Gastrocnemius medialis (tissue), 4 donors: ENCODE data around the gene SMC1B. TPM values are rescaled to one million over a fixed set of nuclear protein-coding genes. Genes with fewer than 3 reads are reported as not detected.
"Not testable (repeated sequence)": the region's sequence is repeated elsewhere in the genome, so short reads cannot be mapped to it uniquely, and the experiment has no call there.

Experiments
- ATAC-seq, 2 donors: fragments of 150-250 bp; one replicate each; pipeline ENCODE4 v1.9.1; 2016
- DNase-seq, 2 donors: peaks; one replicate each; pipeline ENCODE4 v3.0.0-alpha.2; 2019
- H3K27ac ChIP-seq, 4 donors: fragments of 200-600 bp; sonication (generic); 1 replicate in 1 of 4; 2 replicates in 3 of 4; pipeline ENCODE4 v1.5.1; 2016 to 2018; ENCODE audit warnings: mild to moderate bottlenecking in 2 of 4, moderate library complexity in 1 of 4
- H3K27me3 ChIP-seq, 3 donors: fragments of 200-600 bp; sonication (generic) in 2 of 3; 1 replicate in 1 of 3; 2 replicates in 2 of 3; pipeline versions ENCODE4 v1.5.1 to v1.6.0; 2016 to 2019; ENCODE audit warnings: mild to moderate bottlenecking in 1 of 3, moderate library complexity in 1 of 3
- H3K36me3 ChIP-seq, 2 donors: fragments of 200-600 bp; sonication (generic) in 1 of 2; one replicate each; pipeline ENCODE4 v1.5.1; 2017 to 2018
- H3K4me1 ChIP-seq, 2 donors: fragments of 200-600 bp; sonication (generic) in 1 of 2; one replicate each; pipeline ENCODE4 v1.5.1; 2016 to 2017; ENCODE audit warnings: mild to moderate bottlenecking in 2 of 2
- H3K4me3 ChIP-seq, 4 donors: fragments of 200-600 bp; sonication (generic) in 3 of 4; 1 replicate in 1 of 4; 2 replicates in 3 of 4; pipeline ENCODE4 v1.5.1; 2016 to 2019; ENCODE audit warnings: mild to moderate bottlenecking in 2 of 4
- H3K9me3 ChIP-seq, 3 donors: fragments of 200-600 bp; sonication (generic) in 2 of 3; 1 replicate in 1 of 3; 2 replicates in 2 of 3; pipeline ENCODE4 v1.5.1; 2016 to 2019
- CTCF ChIP-seq, 5 experiments: fragments of 450-650 bp in 3 of 5; fragments of 200-600 bp in 2 of 5; sonication (generic) in 2 of 5; IDR thresholded peaks in 4 of 5; conservative IDR thresholded peaks in 1 of 5; 1 replicate in 4 of 5; 2 replicates in 1 of 5; pipeline ENCODE4 v1.5.1; 2016 to 2019; ENCODE audit warnings: antibody characterized with exemption in 5 of 5, mild to moderate bottlenecking in 3 of 5, moderate library complexity in 3 of 5
- POLR2A ChIP-seq, 2 donors: fragments of 450-650 bp; IDR thresholded peaks; one replicate each; pipeline ENCODE4 v1.6.1; 2017; ENCODE audit warnings: antibody characterized with exemption in 2 of 2, mild to moderate bottlenecking in 2 of 2, moderate library complexity in 2 of 2
- in situ Hi-C, 4 donors: fragments of 200-750 bp; cut with MboI; loops; one replicate each; pipeline versions ENCODE4 v1.15.0 to v1.8.0; 2017; ENCODE audit warnings: low sequenced_read_pairs in 4 of 4
- intact Hi-C: fragments of 100-400 bp; cut with DNase I; formaldehyde crosslinking; loops from one replicate; pipeline ENCODE4 v1.15.1; 2023; ENCODE audit warnings: low total_unique reads
- total RNA-seq, 4 donors: library from RNA; depleted of rRNA; stranded (reverse); fragments of >200 nt; gene quantifications; one replicate each; pipeline versions ENCODE4 v1.1.0 to v1.2.3, GENCODE V29; 2016

SMC1B gene
- total RNA-seq, 4 donors from 2014 or later, result not detected

GRCh38 chr22:45366713-45367112, 46.7 kb downstream of the SMC1B start:
- in situ Hi-C loops, result no loop called here

DNA sequence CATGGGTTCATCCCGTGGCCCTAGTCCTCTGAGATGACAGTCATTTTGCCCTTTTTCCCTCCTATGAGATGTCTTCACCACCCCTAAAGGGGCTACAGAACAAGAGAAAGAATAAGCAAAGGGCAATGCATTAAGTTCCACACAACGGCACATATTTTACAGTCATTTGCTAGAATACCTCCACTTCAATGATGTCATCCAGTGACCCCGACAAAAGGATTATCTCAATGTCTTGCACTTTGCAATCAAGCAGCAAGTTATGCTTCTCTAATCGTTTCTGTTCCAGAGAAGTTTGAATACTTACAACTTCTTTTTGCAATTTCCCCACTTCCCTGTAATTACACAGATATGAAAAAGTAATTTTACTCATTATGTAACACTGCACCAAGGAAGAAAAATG, 53.8 kb downstream of the SMC1B start:
- Histone ChIP-seq H3K36me3 (no peaks in the 10 kb centered on the region), H3K4me3 (no peak overlapping the region), H3K9me3 (no peaks in the 10 kb centered on the region), H3K4me1 (no peaks in the 10 kb centered on the region), H3K27me3 (peaks cover 2 to 14% (median 7%) of the 10 kb centered on the region in 3 donors), H3K27ac (no peak overlapping the region)
- intact Hi-C loops, result no loop called here
- DNase-seq (no peak), ATAC-seq (no peak)
- no peak for TF ChIP-seq POLR2A (IDR thresholded peaks at IDR 0.05)
- no peak for TF ChIP-seq CTCF (IDR thresholded peaks at IDR 0.05 in 4 of 5, conservative IDR thresholded peaks at IDR 0.05 in 1 of 5)
- in situ Hi-C loops, result no loop called here

More at GRCh38 chr22:45366713-45367112, 46.7 kb downstream of the SMC1B start:
- intact Hi-C loops, result no loop called here
- Histone ChIP-seq H3K27ac (no peak overlapping the region), H3K9me3 (no peaks in the 10 kb centered on the region), H3K4me3 (no peak overlapping the region), H3K27me3 (peaks cover 0 to 9% (median 8%) of the 10 kb centered on the region in 3 donors), H3K36me3 (no peaks in the 10 kb centered on the region), H3K4me1 (no peaks in the 10 kb centered on the region)
- TF ChIP-seq CTCF (IDR thresholded peaks at IDR 0.05 in 4 of 5, conservative IDR thresholded peaks at IDR 0.05 in 1 of 5) (no peak), POLR2A (IDR thresholded peaks at IDR 0.05) (no peak)
- DNase-seq (no peak), ATAC-seq (no peak)

DNA sequence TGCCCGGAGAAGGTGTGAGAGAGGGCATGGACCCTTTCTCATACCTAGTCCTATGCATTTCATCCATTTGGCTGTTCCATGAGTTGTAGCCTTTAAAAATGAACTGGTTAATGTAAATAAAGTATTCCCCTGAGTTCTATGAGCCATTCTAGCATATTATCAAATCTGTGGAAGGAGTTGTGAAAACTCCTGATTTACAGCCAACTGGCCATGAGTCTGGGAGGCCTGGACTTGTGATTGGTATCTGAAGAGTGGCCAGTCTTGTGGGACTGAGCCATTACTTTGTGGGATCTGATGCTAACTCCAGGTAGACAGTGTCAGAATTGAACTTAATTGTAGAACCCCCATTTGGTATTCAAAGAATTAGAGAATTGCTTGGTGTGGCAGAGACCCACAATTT, 55.3 kb downstream of the SMC1B start:
- ATAC-seq, result no peak
- no peak overlapping the region for H3K27ac ChIP-seq
- in situ Hi-C loops, result no loop called here
- H3K4me1 ChIP-seq, result no peaks in the 10 kb centered on the region
- no peaks in the 10 kb centered on the region for H3K36me3 ChIP-seq
- DNase-seq, result no peak
- H3K4me3 ChIP-seq, result no peak overlapping the region
- no peaks in the 10 kb centered on the region for H3K9me3 ChIP-seq
- intact Hi-C loops, result no loop called here
- TF ChIP-seq CTCF (IDR thresholded peaks at IDR 0.05 in 4 of 5, conservative IDR thresholded peaks at IDR 0.05 in 1 of 5) (no peak), POLR2A (IDR thresholded peaks at IDR 0.05) (no peak)
- H3K27me3 ChIP-seq, result peaks cover 2 to 12% (median 7%) of the 10 kb centered on the region in 3 donors

DNA sequence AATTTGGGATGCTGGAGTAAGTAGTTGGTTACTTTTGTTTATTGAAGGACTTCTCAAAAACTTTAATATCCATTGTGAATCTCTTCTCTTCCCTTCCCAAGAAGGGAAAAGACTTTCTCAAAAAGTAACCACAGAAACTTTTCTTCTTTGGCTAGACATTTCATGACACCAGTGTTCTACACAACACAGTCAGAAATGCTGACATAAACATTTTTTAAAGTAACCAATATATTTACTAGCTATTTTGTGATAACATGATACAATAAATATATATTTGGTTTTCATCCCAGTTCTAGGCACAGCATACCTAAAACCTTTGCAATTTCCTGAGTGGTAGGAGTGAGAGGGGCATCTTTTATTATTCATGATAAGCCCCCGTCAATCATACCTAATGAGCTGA, 55.9 kb downstream of the SMC1B start:
- TF ChIP-seq CTCF (IDR thresholded peaks at IDR 0.05 in 4 of 5, conservative IDR thresholded peaks at IDR 0.05 in 1 of 5) (no peak), POLR2A (IDR thresholded peaks at IDR 0.05) (no peak)
- H3K9me3 ChIP-seq, result no peaks in the 10 kb centered on the region
- H3K36me3 ChIP-seq, result no peaks in the 10 kb centered on the region
- no peak overlapping the region for H3K27ac ChIP-seq
- intact Hi-C loops, result no loop called here
- in situ Hi-C loops, result no loop called here
- DNase-seq (no peak), ATAC-seq (no peak)
- no peak overlapping the region for H3K4me3 ChIP-seq
- H3K27me3 ChIP-seq, result peaks cover 2 to 9% (median 7%) of the 10 kb centered on the region in 3 donors
- H3K4me1 ChIP-seq, result peaks cover 0 to 3% of the 10 kb centered on the region in 2 donors

DNA sequence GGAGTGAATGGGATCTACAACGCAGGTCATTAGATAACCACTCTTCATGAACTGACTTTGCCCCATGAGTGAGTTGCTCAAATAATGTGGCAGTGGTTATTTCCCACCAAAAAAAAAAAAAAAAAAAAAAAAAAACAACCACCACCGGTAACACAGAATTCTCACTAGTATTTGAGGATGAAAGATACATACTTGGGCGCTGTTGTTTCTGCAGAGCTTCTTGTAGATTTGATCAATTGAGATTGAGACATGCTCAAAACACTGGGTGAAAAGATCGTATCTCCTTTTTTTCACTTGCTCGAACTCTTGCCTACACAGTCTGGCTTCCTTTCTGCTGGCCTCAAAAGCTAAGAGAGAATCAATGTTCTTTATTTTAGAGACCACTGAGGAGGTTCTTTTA, 59.6 kb downstream of the SMC1B start:
- Histone ChIP-seq H3K4me1 (peaks cover 0 to 4% of the 10 kb centered on the region in 2 donors), H3K4me3 (no peak overlapping the region), H3K27me3 (no peaks in the 10 kb centered on the region), H3K9me3 (no peaks in the 10 kb centered on the region), H3K36me3 (no peaks in the 10 kb centered on the region), H3K27ac (no peak overlapping the region)
- intact Hi-C loops (no loop called here), in situ Hi-C loops (no loop called here)
- ATAC-seq, result no peak
- no peak for DNase-seq
- TF ChIP-seq CTCF (IDR thresholded peaks at IDR 0.05 in 4 of 5, conservative IDR thresholded peaks at IDR 0.05 in 1 of 5) (no peak), POLR2A (IDR thresholded peaks at IDR 0.05) (no peak)

DNA sequence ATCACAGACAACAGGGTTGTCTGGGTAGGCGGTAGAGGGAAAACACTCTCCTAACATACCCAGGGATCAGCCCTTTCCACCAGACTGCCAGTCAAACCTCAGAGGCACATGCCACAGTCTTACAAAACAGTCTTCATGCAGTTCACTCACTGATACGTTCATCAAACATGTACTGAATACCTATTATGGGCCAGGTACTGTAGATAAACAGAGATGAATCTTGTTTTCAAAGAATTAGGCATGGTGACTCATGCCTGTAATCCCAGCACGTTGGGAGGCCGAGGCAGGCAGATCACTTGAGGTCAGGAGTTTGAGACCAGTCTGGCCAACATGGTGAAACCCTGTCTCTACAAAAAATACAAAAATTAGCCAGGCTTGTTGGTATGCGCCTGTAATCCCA, 60.6 kb downstream of the SMC1B start:
- H3K4me1 ChIP-seq, H3K27me3 ChIP-seq, DNase-seq, H3K4me3 ChIP-seq, H3K36me3 ChIP-seq, ATAC-seq, intact Hi-C loops, H3K9me3 ChIP-seq, in situ Hi-C loops, H3K27ac ChIP-seq: not testable (repeated sequence)
